Embryonic facial prominence (tissue), 1 donor: ENCODE data around the gene ACP4.
"Not testable (repeated sequence)": the region's sequence is repeated elsewhere in the genome, so short reads cannot be mapped to it uniquely, and the experiment has no call there.

Experiments
- DNase-seq: peaks from one replicate; pipeline ENCODE4 v3.0.0-alpha.2; 2016; ENCODE audit errors: extremely low spot score

ACP4 gene

GRCh38 chr19:50790396-50790795 is at the start of gene ACP4:
ACP4 (plus strand) TSS chr19:50790415; CDS start chr19:50790415, 0 bp downstream.
- no peak for DNase-seq

- DNase-seq = no peak
Observed at GRCh38 chr19:50741179-50741933, 48.9 kb upstream of the ACP4 start.

GRCh38 chr19:50743537-50743936 is 46.7 kb upstream of the ACP4 start:
- no peak for DNase-seq

GRCh38 chr19:50745221-50745620 is 45.0 kb upstream of the ACP4 start:
- DNase-seq = no peak

GRCh38 chr19:50747141-50747540 is 43.1 kb upstream of the ACP4 start:
- not testable (repeated sequence) for DNase-seq

GRCh38 chr19:50749490-50749889 is 40.7 kb upstream of the ACP4 start:
- no peak for DNase-seq

- DNase-seq = no peak
Observed at GRCh38 chr19:50750010-50750409, 40.2 kb upstream of the ACP4 start.

- DNase-seq = no peak
Observed at GRCh38 chr19:50753879-50754278, 36.3 kb upstream of the ACP4 start.

GRCh38 chr19:50756244-50756643 is 34.0 kb upstream of the ACP4 start:
- not testable (repeated sequence) for DNase-seq

GRCh38 chr19:50757624-50758023 is 32.6 kb upstream of the ACP4 start:
- DNase-seq = not testable (repeated sequence)

- DNase-seq = not testable (repeated sequence)
Observed at GRCh38 chr19:50759076-50759475, 31.1 kb upstream of the ACP4 start.

GRCh38 chr19:50759886-50760285 is 30.3 kb upstream of the ACP4 start:
- no peak for DNase-seq

- DNase-seq = not testable (repeated sequence)
Observed at GRCh38 chr19:50761501-50761900, 28.7 kb upstream of the ACP4 start.

- DNase-seq = not testable (repeated sequence)
Observed at GRCh38 chr19:50763521-50763920, 26.7 kb upstream of the ACP4 start.

GRCh38 chr19:50764409-50764808 is 25.8 kb upstream of the ACP4 start:
- DNase-seq = no peak

- not testable (repeated sequence) for DNase-seq
Observed at GRCh38 chr19:50766746-50767145, 23.5 kb upstream of the ACP4 start.

GRCh38 chr19:50767263-50767662 is 23.0 kb upstream of the ACP4 start:
- DNase-seq = not testable (repeated sequence)

- no peak for DNase-seq
Observed at GRCh38 chr19:50768277-50768676, 21.9 kb upstream of the ACP4 start.

GRCh38 chr19:50770164-50770563 is 20.1 kb upstream of the ACP4 start, which contains the start of gene GPR32:
GPR32 (plus strand) TSS chr19:50770464; CDS start chr19:50770601, 137 bp downstream.
- not testable (repeated sequence) for DNase-seq

- no peak for DNase-seq
Observed at GRCh38 chr19:50770888-50771287, 19.3 kb upstream of the ACP4 start.

- no peak for DNase-seq
Observed at GRCh38 chr19:50772476-50772875, 17.7 kb upstream of the ACP4 start.

- DNase-seq = not testable (repeated sequence)
Observed at GRCh38 chr19:50772912-50773311, 17.3 kb upstream of the ACP4 start.

GRCh38 chr19:50773454-50773853 is 16.8 kb upstream of the ACP4 start:
- DNase-seq = not testable (repeated sequence)

- no peak for DNase-seq
Observed at GRCh38 chr19:50776131-50776530, 14.1 kb upstream of the ACP4 start.
